ENCODE measurements around the gene NTN1.

NTN1 gene

GRCh38 chr17:9284884-9285283 lies 263.6 kb downstream of the NTN1 start:
- Mint-ChIP-seq H3K4me3 (no peak overlapping the region), H3K9me3 (no peaks in the 10 kb centered on the region), H3K36me3 (ENCODE audit: low read depth) (no peaks in the 10 kb centered on the region), H3K27ac (peak overlapping the region in 1 of 3 experiments; percentile 1), H3K27me3 (ENCODE audit: low read depth) (no peaks in the 10 kb centered on the region), H3K4me1 (peaks cover 36% of the 10 kb centered on the region)
- TF ChIP-seq, protein P1, sequence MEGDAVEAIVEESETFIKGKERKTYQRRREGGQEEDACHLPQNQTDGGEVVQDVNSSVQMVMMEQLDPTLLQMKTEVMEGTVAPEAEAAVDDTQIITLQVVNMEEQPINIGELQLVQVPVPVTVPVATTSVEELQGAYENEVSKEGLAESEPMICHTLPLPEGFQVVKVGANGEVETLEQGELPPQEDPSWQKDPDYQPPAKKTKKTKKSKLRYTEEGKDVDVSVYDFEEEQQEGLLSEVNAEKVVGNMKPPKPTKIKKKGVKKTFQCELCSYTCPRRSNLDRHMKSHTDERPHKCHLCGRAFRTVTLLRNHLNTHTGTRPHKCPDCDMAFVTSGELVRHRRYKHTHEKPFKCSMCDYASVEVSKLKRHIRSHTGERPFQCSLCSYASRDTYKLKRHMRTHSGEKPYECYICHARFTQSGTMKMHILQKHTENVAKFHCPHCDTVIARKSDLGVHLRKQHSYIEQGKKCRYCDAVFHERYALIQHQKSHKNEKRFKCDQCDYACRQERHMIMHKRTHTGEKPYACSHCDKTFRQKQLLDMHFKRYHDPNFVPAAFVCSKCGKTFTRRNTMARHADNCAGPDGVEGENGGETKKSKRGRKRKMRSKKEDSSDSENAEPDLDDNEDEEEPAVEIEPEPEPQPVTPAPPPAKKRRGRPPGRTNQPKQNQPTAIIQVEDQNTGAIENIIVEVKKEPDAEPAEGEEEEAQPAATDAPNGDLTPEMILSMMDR (IDR thresholded peaks at IDR 0.05; ENCODE audit: unreplicated experiment in 3 of 3) = no peak

DNA sequence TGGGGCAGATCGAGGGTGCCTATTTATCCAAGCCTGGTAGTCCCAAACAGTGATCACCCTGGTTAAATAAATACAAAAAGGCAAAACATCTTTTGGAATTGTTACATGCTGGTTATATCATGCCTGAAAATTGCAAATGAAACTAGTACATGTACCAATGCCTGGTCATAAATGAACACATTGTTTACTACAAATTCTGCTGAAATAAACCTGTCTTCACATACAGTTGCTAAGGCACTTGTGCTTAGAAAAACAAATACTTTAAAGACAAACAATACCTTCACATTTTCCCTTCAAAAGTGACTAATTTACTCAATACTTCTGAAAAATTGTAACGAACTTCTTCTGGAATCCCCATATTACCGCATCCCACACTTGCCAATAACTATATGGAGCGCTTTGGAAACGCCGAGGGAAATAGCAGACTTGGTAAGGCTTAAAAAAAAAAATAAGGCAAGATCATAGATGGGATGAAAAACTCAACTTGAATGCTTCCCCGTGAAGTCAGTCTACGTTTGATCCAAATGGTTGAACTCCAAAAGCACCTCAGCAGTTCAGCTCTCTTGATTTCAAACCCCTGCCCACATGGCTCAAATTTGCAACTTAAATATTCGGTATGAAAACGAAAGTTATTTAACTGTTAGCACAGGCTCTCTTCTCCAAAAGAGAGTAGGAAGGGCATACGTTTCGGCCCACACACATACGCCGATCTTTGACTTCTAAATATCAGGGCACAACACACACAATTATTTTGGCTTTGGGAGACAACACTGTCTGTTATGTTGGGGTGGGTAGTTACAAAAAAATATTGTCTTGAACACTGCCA lies 264.5 kb downstream of the NTN1 start:
- Mint-ChIP-seq H3K4me3 (peak overlapping the region in 1 of 3 experiments; percentile 25), H3K36me3 (ENCODE audit: low read depth) (no peaks in the 10 kb centered on the region), H3K27ac (peak overlapping the region; percentile 49 to 86 (median 82)), H3K4me1 (peaks cover 38% of the 10 kb centered on the region), H3K27me3 (ENCODE audit: low read depth) (no peaks in the 10 kb centered on the region), H3K9me3 (no peaks in the 10 kb centered on the region)
- TF ChIP-seq, protein P1 (IDR thresholded peaks at IDR 0.05; ENCODE audit: unreplicated experiment in 3 of 3) = no peak

DNA sequence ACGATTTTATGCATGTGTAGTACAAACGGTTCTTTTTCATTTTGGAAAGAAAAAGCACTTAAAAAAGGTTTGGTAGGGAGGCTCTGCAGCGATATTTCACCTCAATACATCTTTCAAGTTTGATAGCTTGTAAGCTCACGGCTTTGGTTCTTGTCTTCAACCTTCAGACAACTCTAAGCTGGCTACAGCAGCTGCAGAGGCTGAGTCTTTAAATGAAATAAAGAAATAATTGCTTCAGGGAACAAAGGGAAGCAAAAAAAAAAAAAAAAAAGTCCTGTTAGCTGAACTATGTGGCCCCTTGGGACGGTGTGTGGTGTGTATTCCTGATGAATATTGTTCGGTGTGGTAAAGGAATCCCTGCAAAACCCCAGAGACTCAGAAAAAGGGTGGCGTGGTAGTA lies 265.1 kb downstream of the NTN1 start:
- Mint-ChIP-seq H3K27me3 (ENCODE audit: low read depth) (no peaks in the 10 kb centered on the region), H3K36me3 (ENCODE audit: low read depth) (no peaks in the 10 kb centered on the region), H3K4me3 (peak overlapping the region in 1 of 3 experiments; percentile 25), H3K9me3 (no peaks in the 10 kb centered on the region), H3K4me1 (peaks cover 38% of the 10 kb centered on the region), H3K27ac (peak overlapping the region; percentile 49 to 86 (median 82))
- TF ChIP-seq, protein P1 (IDR thresholded peaks at IDR 0.05; ENCODE audit: unreplicated experiment in 3 of 3) = no peak

DNA sequence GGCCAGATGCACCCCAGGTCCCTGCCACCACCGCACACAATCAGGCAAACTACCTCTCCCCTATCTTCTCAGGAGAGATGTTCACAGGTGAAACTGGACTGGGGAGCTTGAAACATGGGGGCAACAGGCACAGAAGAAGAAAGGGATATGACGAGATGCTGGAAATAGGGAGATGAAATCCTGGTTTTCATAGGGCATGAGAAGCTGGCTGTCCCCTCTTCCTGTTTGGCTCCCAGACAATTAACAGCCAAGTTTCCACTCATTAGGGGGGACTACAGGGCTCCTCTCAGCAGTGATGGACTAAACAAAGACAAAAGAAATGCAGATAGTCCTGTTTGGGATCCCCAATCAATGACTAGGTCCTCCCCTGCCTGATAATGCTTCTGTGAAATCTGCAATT lies 266.0 kb downstream of the NTN1 start:
- peak overlapping the region in 1 of 3 experiments; percentile 86 for H3K27ac Mint-ChIP-seq
- H3K4me3 Mint-ChIP-seq = no peak overlapping the region
- TF ChIP-seq, protein P1 (IDR thresholded peaks at IDR 0.05; ENCODE audit: unreplicated experiment in 3 of 3) = no peak
- peaks cover 45% of the 10 kb centered on the region for H3K4me1 Mint-ChIP-seq
- no peaks in the 10 kb centered on the region for H3K36me3 Mint-ChIP-seq (ENCODE audit: low read depth)
- no peaks in the 10 kb centered on the region for H3K9me3 Mint-ChIP-seq
- no peaks in the 10 kb centered on the region for H3K27me3 Mint-ChIP-seq (ENCODE audit: low read depth)

DNA sequence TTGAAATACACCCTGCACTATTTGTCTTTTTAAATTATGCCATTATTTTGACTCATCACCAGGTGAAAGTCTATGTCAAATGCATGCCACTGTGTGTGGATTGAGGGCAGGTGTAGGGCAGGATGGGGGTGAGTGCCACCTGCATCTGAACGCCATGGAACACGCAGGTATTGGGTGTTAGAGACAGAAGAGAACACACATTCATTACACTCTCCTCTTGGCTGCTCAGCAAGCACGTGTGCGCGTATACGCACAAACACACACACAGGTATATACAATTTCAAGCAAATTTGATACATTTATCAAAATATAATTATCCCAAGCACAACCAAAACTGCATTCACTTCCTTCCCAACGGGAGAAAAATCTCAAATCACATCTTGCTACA lies 268.9 kb downstream of the NTN1 start:
- H3K27ac Mint-ChIP-seq = peak overlapping the region in 1 of 3 experiments; percentile 8
- H3K9me3 Mint-ChIP-seq = no peaks in the 10 kb centered on the region
- no peaks in the 10 kb centered on the region for H3K27me3 Mint-ChIP-seq (ENCODE audit: low read depth)
- H3K4me1 Mint-ChIP-seq = peaks cover 40% of the 10 kb centered on the region
- H3K36me3 Mint-ChIP-seq (ENCODE audit: low read depth) = no peaks in the 10 kb centered on the region
- H3K4me3 Mint-ChIP-seq = no peak overlapping the region
- TF ChIP-seq, protein P1 (IDR thresholded peaks at IDR 0.05; ENCODE audit: unreplicated experiment in 3 of 3) = no peak

Data from nephron (organoid).